ENCODE measurements around the gene RGS3.
"Not testable (repeated sequence)": the region's sequence is repeated elsewhere in the genome, so short reads cannot be mapped to it uniquely, and the experiment has no call there.

The RGS3 gene

DNA sequence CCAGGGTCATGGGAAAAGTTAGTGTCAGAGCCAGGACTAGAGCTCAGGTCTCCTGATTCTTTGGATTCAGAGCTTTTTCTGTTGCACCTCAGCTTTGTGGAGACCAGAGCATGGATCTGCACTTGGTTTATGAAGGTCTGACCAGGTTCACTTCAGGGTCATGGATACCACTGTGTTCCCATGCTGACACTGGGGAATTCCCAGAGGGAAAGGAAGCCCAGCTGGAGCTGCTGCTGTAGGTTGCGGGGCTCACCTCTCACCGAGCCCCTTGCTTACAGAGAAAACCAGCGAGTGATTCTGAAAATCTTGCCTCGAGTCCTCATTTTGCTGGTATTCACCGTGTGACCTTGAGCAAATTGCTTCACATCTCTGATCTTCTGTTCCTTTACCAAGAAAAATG is 83.0 kb downstream of the RGS3 start:
- no peak for DNase-seq (ENCODE audit: low read depth in 3 of 3)

DNA sequence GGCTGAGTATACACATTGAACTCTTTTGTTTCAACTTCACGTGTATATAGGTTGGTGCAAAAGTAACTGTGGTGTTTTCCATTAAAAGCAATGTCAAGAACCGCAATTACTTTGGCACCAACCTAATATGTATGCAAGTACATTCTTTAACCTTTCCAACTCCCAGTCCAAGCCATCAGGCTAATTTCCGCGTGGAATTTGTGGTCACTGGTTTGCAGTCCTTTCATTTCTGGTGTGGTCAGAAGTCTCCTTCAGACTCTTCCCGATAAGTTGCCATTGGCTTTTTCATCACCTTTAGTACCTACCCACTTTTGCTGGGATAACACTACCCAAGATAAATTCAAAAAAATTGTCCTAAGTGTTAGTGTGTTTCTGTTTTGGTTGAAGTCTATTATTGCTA is 84.0 kb downstream of the RGS3 start:
- no peak for DNase-seq (ENCODE audit: low read depth in 3 of 3)

DNA sequence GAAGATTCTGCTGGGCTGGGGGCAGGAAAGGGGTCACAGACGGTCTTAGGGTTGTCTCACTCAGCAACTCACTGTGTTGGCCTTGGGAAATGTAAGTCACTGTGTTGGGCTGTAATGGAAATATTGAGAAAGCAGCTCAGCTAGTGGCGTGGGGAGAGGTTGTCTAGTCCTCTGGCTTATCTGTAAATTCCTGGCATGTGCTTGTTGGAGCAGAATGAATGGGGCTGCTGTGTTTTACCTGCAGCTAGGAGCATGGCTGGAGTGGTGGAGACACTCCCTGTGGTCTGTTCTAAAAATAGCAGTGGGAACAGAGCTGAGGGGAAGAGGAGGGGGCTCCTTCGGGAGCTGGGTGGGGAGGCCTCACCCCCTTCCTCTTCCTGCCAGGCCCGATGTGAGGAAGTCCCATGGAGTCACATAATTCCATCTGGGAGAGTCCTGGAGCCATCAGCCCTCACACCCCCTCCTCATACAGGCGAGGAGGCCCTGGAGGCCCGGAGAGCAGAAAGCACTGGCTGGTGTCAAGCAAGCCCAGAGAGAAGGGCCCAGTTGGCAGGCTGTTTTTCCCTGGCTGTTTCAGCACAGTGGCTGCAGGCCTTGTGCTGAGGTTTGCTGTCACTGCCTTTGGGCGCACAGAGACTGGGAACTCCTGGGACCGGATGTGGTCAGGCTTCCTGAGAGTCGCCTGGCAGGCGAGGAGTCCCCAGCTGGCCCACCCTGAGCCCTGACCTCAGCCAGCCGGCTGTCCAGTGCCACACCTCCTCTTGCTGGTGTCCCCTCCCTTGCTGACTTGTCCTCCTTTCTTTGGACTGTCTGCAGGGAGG is 84.9 kb downstream of the RGS3 start:
- DNase-seq (ENCODE audit: low read depth in 3 of 3) = peak in 1 of 3 experiments; percentile 17

DNA sequence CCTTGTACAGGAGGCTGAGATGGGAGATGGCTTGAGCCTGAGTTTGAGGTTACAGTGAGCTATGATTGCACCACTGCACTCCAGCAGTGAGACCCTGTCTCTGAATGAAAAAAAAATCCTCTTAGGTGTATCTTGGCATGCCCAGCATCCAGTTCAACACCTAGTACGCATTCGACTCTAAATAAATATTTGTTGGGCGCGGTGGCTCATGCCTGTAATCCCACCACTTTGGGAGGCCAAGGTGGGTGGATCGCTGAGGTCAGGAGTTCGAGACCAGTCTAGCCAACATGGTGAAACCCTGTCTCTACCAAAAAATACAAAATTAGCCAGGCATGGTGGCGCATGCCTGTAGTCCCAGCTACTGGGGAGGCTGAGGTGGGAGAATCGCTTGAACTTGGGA is 86.4 kb downstream of the RGS3 start:
- not testable (repeated sequence) for DNase-seq (ENCODE audit: low read depth in 3 of 3)

DNA sequence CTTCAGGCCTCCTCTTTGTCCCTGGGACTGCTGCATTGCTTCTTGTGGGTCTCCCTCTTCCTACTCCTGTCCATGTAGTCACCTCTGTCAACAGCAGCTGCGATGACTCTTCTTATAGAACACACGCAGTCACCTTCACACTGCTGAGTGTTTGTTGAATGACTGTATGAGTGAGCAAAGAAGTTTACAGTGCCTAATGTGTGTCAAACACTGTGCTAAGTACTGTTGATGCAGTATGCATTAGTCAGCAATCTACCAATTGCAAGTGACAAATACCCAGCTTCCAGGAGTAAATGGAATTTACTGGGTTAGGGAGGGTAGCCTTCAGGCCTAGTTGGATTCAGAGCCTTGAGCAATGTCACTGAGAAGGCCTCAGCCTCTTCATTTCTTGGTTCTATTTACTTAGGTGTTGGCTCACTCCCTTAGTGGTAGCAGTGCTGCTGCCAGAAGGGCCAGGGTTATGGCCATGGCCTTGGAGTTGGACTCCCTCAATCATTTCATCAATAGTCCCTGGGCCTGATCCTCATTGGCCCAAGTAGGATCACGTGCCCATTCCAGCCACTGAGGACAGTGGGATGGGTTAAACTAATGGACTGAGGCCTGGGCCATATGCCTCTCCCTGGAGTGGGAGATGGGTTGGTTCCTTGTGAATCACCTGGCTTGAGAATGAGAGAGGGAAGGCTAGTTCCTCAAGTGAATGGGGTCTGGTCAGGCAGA is 93.5 kb downstream of the RGS3 start:
- DNase-seq (ENCODE audit: low read depth in 3 of 3) = no peak

DNA sequence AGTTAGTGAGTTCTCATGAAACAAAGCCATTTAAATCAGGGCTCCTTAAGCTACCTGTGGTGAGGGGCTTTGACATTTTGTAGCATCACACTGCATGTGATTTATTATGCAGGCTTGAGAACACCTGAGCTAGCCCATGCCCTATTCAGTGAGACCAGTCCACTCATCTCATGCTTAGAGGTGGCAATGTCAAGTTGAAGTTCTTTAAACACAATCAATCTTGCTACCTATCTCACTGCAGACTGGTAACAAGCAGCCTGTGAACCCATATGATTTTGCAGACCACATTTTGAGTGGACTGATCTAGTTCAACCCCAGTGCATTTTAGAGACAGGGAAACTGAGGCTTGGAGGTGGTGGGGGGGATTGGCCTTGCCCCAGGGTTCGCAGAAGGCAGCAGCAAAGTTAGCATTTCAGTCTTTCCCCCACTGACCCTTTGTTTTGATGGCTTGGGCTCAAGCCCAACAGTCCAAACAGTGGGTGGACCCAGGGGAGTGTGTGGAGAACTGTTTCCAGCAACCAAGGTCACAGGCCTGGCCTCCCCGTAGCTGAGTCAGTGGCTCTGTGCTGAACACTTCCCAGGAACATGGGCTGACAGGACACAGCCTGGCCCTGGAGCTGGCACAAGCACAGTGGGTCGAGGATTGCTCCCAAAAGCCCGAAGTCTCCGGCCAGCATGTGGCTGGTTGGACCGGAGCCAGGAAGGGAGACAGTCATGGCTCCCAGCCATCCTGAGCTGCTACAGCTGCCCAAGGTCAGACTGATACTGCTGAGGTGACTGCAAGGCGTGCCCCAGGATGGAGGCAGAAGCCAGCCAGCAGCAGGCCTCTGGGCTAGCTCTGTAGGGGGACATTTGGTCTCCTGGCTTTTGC is 95.3 kb downstream of the RGS3 start:
- DNase-seq (ENCODE audit: low read depth in 3 of 3) = no peak

DNA sequence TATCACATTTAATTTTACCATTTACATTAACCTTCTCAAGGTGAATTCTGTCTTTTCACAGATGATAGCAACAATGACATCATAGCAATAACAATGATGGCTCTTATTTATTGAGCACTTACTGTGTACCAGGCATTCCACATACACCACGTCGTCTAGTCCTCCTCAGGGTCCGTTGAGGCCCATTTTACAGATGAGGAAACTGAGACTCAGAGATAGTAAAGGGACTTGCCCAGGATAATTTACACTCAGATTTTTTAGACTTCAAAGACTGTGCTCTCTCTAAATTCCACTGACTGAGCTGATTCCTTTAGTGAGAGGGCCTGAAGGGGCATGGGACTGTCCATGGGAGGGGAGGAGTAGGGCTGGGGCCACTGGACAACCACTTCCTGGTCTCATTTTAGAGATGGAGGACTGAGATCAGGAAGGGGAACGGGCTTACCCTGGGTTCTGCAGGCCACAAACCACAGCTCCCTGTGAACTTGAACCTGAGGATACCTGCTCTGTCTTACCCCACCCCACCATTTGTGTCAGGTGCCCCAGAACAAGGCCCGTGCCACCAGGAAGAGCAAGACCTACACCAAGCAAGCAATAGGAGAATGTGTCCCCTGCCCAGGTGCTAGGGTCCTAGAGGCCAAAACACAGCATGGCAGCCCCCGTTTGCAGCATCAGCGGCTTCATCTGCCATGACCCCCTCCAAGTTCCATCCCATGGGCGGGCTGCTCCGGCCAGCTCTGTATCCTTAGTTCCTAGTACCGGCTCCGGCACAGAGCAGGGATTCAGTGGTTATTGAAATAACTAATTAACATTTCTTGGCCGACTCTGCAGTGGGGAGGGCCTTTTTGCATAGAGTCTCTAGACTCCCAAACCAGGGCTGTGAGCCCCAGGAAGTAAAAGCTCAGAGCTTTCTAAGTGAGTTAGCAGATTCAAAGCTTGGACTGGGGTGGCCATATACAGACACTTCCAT is 96.6 kb downstream of the RGS3 start:
- DNase-seq (ENCODE audit: low read depth in 3 of 3) = no peak

DNA sequence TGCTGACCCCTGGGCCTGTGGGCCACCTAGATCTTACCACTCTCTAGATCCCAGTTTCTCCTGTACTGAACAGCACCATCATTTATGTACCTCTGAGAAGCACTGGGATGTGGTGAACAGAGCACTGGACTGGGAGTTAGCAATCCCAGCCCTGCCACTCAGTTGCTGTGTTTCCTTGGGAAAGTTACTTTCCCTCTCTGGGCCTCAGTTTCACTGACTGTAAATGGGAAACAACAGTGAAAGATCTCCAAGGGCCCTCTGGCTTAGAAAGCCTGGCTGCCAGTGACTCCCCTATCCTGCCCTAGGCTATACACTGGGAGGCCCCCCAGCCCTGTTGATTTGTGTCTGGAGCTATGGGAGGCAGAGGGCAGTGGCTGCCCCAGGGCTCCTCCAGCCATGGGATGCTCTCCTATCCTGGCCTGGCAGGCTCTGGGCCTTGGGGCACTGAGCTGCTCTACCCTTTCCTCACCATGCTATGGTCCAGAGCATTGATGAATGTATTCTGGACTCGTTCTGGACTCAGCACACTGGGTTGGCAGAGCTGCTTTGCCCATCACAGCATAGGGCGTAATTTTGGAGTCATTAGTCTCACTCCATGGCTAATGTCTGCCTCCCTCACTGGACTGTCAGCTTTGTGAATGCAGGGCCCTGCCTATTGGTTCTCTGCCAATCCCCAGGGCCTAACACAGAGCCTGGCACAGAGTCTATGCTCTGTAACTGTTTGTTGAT is 99.3 kb downstream of the RGS3 start:
- DNase-seq (ENCODE audit: low read depth in 3 of 3) = no peak

DNA sequence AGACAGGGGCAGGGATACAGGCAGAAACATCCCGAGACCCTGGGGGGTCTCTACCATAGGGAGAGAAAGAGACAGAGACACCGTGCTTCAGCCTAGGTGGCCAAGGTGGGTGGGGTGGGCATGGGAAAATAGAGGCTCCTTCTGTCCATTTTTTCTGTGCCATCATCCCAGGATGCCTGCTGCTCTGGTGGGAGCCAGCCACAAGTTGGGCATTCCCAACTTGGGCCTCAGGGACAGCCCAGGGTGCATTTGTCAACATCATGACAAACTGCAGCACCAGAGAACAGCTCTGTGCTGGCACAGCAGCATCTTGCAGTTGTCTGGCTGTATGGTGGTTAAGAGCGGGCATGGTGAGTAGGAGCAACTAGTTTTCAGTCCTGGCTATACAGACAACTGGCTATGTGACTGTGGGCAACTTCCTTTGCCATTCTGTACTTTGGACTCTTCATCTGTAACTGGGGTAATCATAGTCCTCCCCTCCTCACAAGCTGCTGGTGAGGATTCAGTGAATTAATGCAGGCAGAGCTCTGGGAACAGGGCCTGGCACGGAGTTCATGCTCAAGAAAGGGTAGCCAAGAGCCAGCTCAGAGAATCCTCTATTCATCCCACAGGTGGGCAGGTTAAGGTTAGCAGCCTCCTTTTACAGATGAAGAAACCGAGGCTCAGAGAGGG is 100.4 kb downstream of the RGS3 start:
- no peak for DNase-seq (ENCODE audit: low read depth in 3 of 3)

DNA sequence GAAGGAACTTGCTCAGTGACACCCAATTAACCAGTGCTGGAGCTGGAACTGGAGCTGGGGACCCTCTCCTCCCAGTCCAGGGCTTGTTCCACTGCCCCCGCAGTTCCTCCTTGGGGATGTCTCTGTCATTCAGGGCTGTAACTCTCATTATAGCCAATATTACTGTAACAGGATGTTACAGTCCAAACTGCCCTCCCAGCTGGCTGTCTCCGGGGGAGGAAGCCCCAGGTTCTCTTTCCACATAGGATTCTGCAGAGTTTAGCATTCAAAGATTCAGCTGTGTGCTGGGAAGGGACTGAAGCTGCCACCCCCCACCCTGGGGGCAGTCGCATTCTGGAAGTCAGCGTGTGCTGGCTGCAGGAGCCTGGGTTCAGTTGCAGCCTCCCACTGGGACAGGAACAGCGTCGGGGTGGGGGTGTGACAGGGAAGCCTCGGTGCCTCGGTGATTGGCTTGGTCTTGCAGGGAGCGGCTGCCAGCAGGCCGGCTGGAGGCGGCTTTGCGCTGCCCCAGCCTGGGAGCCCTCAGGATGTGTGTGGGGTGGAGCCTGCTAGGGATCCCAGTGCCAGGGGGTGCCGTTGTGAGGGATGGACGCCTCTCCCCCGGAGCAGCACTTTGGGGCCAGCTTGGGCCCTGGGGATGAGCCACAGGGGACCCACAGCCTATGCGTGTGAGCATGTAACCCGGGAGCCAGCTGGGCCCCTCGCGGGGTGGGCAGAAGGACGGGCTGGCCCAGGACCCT is 101.1 kb downstream of the RGS3 start:
- DNase-seq (ENCODE audit: low read depth in 3 of 3) = no peak

DNA sequence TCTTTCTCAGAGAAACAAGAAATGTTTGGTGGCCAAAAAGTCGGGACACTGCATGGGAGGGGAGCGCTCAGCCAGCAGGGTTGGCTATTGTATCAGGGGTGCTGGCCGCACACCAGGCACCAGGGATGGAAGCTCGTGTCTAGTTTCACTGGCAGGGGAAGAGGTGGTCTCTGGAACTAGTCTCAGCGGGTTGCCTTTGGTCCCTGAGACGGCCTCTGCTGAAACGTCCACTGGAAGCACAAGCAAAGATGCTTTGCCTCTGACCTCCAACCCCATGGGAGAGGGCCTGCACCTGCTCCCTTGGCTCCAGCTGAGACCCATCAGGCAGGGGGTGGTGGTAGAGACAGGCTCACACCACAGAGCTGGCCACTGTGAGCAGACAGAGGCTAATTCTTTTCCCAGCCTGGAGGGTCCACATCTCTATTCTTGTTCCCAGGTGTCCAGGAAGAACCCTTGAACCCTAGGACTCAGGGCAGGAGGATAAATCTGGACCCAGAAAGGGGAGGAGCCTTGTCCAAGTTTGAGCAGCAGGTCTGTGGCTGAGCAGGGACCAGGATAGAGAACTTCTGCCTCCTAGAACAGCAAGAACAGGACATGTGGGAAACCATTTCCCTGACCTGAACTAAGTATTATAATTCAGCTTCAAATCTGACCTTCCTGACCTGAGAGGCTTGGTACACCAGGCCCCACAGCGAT is 102.6 kb downstream of the RGS3 start:
- DNase-seq (ENCODE audit: low read depth in 3 of 3) = no peak

DNA sequence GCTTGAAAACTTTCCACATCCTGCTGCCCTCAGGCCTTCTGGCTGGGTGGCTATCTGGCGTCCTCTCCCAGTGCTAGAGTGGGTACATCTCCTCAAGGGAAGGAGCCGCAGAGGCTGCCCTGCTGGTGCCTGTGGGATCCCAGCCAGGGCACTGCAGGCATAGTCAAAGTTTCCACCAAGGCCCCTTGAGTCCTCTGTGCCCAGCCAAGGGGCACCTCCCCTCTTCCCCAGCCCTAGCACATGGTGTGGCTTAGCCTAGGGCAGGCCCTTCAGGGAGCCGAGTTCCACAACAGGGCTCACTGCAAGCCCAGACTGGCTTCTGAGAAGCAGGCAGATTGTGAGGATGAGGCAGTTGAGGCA is 103.2 kb downstream of the RGS3 start:
- no peak for DNase-seq (ENCODE audit: low read depth in 3 of 3)

DNA sequence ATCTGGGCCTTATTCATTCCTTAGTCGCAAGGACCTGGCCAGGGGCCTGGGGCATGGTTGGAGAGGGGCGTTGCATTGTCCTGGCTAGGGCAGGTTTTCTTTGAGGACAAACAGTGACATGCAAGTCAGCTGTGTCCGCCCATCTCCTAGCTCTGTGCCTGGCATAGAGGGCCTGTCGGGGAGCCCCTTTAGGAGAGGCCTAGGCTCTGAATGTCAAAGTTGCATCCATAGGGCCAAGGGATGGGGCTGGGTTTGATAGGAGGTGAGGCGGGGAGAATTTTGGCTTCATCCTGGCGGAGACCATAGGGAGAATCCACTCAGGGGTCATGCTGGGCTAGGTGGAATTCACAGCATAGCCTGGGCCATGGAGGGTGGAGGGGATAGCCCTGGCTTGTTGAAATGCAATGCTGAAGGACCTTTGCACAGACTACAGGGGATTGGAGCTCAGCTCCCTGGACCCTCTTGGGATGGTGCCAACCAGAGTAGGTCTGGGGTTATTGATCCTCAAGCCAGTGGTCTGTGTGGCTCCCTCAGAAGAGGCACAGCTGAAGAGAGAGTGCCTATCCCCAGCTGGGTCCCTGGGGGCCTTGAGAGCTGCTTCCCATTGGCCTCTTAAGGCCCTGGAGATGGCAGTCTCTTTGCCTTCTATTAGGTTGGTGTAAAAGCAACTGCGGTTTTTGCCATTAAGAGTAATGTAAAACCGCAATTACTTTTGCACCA is 104.0 kb downstream of the RGS3 start:
- no peak for DNase-seq (ENCODE audit: low read depth in 3 of 3)

DNA sequence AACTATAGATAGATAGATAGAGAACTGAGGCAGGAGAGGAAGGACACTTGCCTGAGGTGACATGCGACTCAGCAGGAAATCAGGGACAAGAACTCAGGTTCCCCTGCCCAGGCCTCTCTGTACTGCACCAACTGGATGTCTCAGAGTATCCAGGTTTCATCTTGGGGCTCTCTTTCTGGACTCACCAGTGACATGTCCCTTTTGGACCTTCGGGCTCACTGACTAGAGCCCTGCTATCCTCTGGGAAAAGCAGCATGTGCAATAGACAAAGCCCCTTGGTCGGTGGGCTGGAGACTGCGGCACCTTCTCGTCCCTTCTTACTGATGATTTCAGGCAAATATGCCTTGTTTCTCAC is 104.5 kb downstream of the RGS3 start:
- DNase-seq (ENCODE audit: low read depth in 3 of 3) = no peak

DNA sequence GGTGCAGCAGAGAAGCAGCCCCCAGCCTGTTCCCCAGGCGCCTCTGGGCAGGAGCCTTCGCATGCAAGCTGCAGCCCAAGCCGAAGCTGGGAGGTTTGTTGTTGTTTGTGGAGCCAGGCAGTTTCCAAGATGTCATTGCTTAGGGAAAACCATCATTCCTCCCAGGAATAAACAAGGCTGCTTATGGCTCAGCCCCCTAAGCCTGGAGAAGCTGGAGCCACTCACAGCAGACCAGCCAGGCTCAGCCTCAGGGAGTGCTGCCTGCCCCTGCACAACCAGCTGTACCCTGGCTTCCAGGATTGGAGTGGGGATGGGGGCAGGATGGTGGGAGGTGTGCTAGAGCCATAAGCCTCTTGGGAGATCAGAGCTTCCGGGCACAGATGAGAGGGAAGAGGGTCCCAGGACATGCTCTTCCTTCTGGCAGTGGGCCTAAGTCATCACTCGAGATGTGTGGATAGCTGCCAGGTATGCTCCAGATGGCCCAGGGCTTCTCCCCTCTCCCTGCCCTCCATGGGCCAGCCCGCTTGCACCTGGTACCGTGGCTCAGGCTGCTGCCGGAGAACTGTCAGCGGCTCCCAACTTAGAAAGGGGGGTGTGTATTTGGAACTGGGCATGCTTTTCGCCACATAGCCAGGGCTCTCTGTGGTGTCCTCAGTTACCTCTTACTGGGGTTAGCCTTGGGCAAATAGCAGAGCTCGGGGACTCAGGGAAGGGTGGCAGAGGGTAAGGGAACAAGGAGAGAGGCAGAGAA is 105.2 kb downstream of the RGS3 start:
- no peak for DNase-seq (ENCODE audit: low read depth in 3 of 3)

DNA sequence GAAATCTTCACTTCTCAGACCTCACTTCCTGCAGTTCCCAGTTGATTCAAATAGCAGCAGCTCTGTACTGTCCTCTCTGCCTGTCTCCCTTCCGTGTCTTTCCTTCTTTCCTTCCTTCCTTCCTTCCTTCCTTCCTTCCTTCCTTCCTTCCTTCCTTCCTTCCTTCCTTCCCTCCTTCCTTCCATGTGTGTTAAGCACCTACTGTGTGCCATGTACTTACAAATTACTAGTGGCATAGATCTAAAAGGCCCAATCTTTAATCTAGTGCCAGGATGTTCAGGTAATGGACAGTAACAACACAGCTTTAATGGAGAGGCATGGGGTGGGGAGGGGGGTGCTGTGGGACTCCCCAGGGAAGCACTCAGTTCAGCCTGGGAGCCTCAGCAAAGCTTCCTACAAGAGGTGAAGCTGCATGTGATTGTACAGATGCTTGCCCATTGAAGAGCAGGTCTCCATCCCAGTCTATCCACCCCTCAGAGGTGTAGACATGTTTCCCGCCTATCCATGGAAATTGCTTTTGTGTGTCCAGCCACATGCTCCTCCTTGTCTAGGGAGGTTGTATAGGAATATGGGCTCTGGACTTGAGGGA is 106.0 kb downstream of the RGS3 start:
- DNase-seq (ENCODE audit: low read depth in 3 of 3) = no peak

DNA sequence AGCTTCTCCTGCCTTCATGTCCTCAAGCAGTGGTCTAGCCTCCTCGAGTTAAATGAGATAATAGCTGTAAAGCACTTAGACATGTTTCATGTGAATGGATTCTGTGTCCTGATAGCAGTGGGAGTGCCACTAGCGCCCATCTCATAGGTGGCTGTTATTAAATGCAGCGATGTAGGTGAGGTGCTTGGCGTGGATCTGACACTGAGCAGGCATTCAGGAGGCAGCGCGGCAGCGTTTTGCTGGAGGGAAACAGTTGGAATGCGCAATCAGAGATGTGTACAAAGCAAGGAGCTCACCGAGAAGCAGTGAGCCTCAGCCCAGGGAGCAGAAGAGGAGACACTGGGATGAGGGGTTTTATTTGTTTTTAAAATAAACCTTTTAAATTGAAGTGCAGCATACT is 106.6 kb downstream of the RGS3 start:
- no peak for DNase-seq (ENCODE audit: low read depth in 3 of 3)
